IMR-90 (cell line): ENCODE results near the gene SEPTIN5. TPM values are rescaled to one million over a fixed set of nuclear protein-coding genes. Genes with fewer than 3 reads are reported as not detected.

Source experiments
- ATAC-seq: fragments of 200-7000 bp; cut with Tn5 transposase; 2 replicates; pipeline ENCODE4 v1.9.1; 2020; ENCODE audit warnings: low read depth, mild to moderate bottlenecking, moderate library complexity
- BruUV-seq: library from RNA; stranded (reverse); fragments of 400-500 nt; replicated peaks from 2 replicates; lab custom pipeline; 2021; lab: Mats Ljungman, UMichigan
- CTCF ChIA-PET: fragments of 300-600 bp; formaldehyde crosslinking; extraction: SDS; loops from one replicate; lab custom pipeline; 2021; ENCODE audit warnings: antibody characterized with exemption; lab: Yijun Ruan, JAX
- POLR2A ChIA-PET: fragments of 300-600 bp; sonication (Branson Sonifier 250); formaldehyde crosslinking; loops from one replicate; lab custom pipeline; 2022; ENCODE audit warnings: antibody characterized with exemption; ENCODE audit not compliant: unreplicated experiment; lab: Charles Lee
- DNase-seq: peaks from one replicate; pipeline ENCODE4 v3.0.0; 2013
- H2AFZ ChIP-seq: replicated peaks from 2 replicates; pipeline ENCODE3; 2013; ENCODE audit warnings: low read length, mild to moderate bottlenecking; ENCODE audit not compliant: poor library complexity
- H2AK5ac ChIP-seq: 2 replicates; pipeline ENCODE4 v1.6.1; 2013; ENCODE audit warnings: low read depth, low read length, inconsistent platforms
- H2AK9ac ChIP-seq: replicated peaks from 2 replicates; pipeline ENCODE3; 2013; ENCODE audit warnings: mild to moderate bottlenecking, low read depth, low read length, moderate library complexity; ENCODE audit not compliant: poor library complexity
- H2BK120ac ChIP-seq: 2 replicates; pipeline ENCODE4 v1.6.1; 2013; ENCODE audit warnings: low read depth, low read length, inconsistent platforms
- H2BK15ac ChIP-seq: 3 replicates; pipeline ENCODE4 v1.6.1; 2013; ENCODE audit warnings: low read depth, low read length, inconsistent platforms
- H2BK20ac ChIP-seq: 2 replicates; pipeline ENCODE4 v1.6.1; 2013; ENCODE audit warnings: low read depth, mild to moderate bottlenecking, inconsistent platforms, low read length, moderate library complexity
- H2BK5ac ChIP-seq: 2 replicates; pipeline ENCODE4 v1.6.1; 2013; ENCODE audit warnings: mild to moderate bottlenecking, low read depth, low read length, inconsistent platforms; ENCODE audit not compliant: poor library complexity, severe bottlenecking
- H3K14ac ChIP-seq: replicated peaks from 2 replicates; pipeline ENCODE4 v1.6.1; 2013; ENCODE audit warnings: low read depth, low read length, inconsistent platforms
- H3K18ac ChIP-seq: 2 replicates; pipeline ENCODE4 v1.6.1; 2013; ENCODE audit warnings: low read depth, low read length, control low read depth
- H3K23ac ChIP-seq: 2 replicates; pipeline ENCODE4 v1.6.1; 2013; ENCODE audit warnings: low read depth, low read length, inconsistent platforms
- H3K27ac ChIP-seq: 2 replicates; pipeline ENCODE4 v1.5.1; 2013; ENCODE audit warnings: mild to moderate bottlenecking, control low read depth, low read length; ENCODE audit not compliant: insufficient read depth
- H3K27me3 ChIP-seq: 2 replicates; pipeline ENCODE4 v1.6.1; 2013; ENCODE audit warnings: low read length; ENCODE audit not compliant: control insufficient read depth, insufficient read depth
- H3K36me3 ChIP-seq: 2 replicates; pipeline ENCODE4 v1.6.1; 2013; ENCODE audit warnings: low read length, mixed read lengths; ENCODE audit not compliant: control insufficient read depth, insufficient read depth
- H3K4ac ChIP-seq: 2 replicates; pipeline ENCODE4 v1.6.1; 2013; ENCODE audit warnings: low read depth, low read length, inconsistent platforms
- H3K4me1 ChIP-seq: 2 replicates; pipeline ENCODE4 v1.6.1; 2013; ENCODE audit warnings: low read length, mixed read lengths; ENCODE audit not compliant: control insufficient read depth, insufficient read depth
- H3K4me2 ChIP-seq: 2 replicates; pipeline ENCODE4 v1.6.1; 2013; ENCODE audit warnings: low read depth, mild to moderate bottlenecking, control low read depth, low read length, moderate library complexity
- H3K4me3 ChIP-seq: 2 replicates; pipeline ENCODE4 v1.5.1; 2013; ENCODE audit warnings: low read depth, mild to moderate bottlenecking, control low read depth, low read length, moderate library complexity; ENCODE audit not compliant: insufficient read depth
- H3K56ac ChIP-seq: 2 replicates; pipeline ENCODE4 v1.6.1; 2013; ENCODE audit warnings: low read length, inconsistent platforms; ENCODE audit not compliant: insufficient read depth; ENCODE audit errors: extremely low read depth
- H3K79me1 ChIP-seq, 2 experiments: 2 replicates each; pipeline ENCODE4 v1.6.1; 2013; ENCODE audit warnings: low read length in 2 of 2, inconsistent platforms in 1 of 2, low read depth in 1 of 2
- H3K9ac ChIP-seq: 2 replicates; pipeline ENCODE4 v1.6.1; 2013; ENCODE audit warnings: low read depth, low read length, control low read depth
- H3K9me1 ChIP-seq: 2 replicates; pipeline ENCODE4 v1.6.1; 2013; ENCODE audit warnings: low read length, inconsistent platforms; ENCODE audit not compliant: insufficient read depth
- H3K9me3 ChIP-seq: 2 replicates; pipeline ENCODE4 v1.6.1; 2013; ENCODE audit warnings: low read length; ENCODE audit not compliant: control insufficient read depth, insufficient read depth
- H4K20me1 ChIP-seq: 2 replicates; pipeline ENCODE4 v1.6.1; 2013; ENCODE audit warnings: low read length, inconsistent platforms; ENCODE audit not compliant: insufficient read depth
- H4K5ac ChIP-seq: 2 replicates; pipeline ENCODE4 v1.6.1; 2013; ENCODE audit warnings: mild to moderate bottlenecking, low read depth, low read length, control low read depth
- H4K8ac ChIP-seq, 2 experiments: 2 replicates each; pipeline ENCODE4 v1.6.1; 2013; ENCODE audit warnings: low read depth in 2 of 2, low read length in 2 of 2, control low read depth in 1 of 2, inconsistent platforms in 1 of 2
- H4K91ac ChIP-seq: 2 replicates; pipeline ENCODE4 v1.6.1; 2013; ENCODE audit warnings: low read depth, low read length, inconsistent platforms; ENCODE audit not compliant: insufficient read depth
- CTCF ChIP-seq: conservative IDR thresholded peaks from 2 replicates; pipeline ENCODE4 v1.5.1; 2012; ENCODE audit warnings: mild to moderate bottlenecking, low read depth, low read length, improper control_type of control experiment
- FOS ChIP-seq: fragments of 150-350 bp; IDR thresholded peaks from 2 replicates; pipeline ENCODE4 v1.6.1; 2016; ENCODE audit warnings: low read depth, low read length
- POLR2A ChIP-seq: IDR thresholded peaks from 2 replicates; pipeline ENCODE4 v1.6.1; 2012; ENCODE audit warnings: mild to moderate bottlenecking, low read depth, low read length
- WGBS, 2 experiments: methylation state at CpG; one replicate each; pipeline versions ENCODE4 v1.1.5 to v1.1.7; 2013; ENCODE audit warnings: missing lambda C conversion rate in 2 of 2; ENCODE audit not compliant: insufficient read length in 1 of 2; ENCODE audit errors: extremely low coverage in 2 of 2; 5-methylcytosine and 5-hydroxymethylcytosine counted together
- dilution Hi-C: fragments of 300-500 bp; cut with HindIII; formaldehyde crosslinking; loops from one replicate; pipeline ENCODE4 v1.14.3; 2018; ENCODE audit warnings: low sequenced_read_pairs; ENCODE audit not compliant: unreplicated experiment
- in situ Hi-C: fragments of 300-500 bp; cut with MboI; formaldehyde crosslinking; loops from 3 replicates; pipeline ENCODE4 v1.14.3; 2019; ENCODE audit warnings: low sequenced_read_pairs, inconsistent platforms, mixed read lengths
- intact Hi-C: fragments of 100-400 bp; cut with micrococcal nuclease; formaldehyde crosslinking; loops from 2 replicates; pipeline ENCODE4 v1.10.0; 2022
- polyA plus RNA-seq, 3 experiments: library from polyadenylated mRNA; depleted of rRNA; stranded (reverse); fragments of >200 nt; gene quantifications; 2 replicates each; pipeline ENCODE4 v1.2.3, GENCODE V29; 2012; ENCODE audit warnings: low replicate concordance in 1 of 3
- total RNA-seq: library from RNA; depleted of rRNA; stranded (reverse); fragments of >200 nt; gene quantifications from 2 replicates; pipeline ENCODE4 v1.2.3, GENCODE V29; 2012

The SEPTIN5 gene
- total and polyA plus RNA-seq, 2 of the 4 experiments (the other 2 are of a cell fraction): 16.8 to 20.7 TPM

GRCh38 chr22:19673660-19674059 lies 40.6 kb upstream of the SEPTIN5 start:
- Histone ChIP-seq H2BK120ac (no peak overlapping the region), H4K91ac (no peak overlapping the region), H3K27me3 (peaks cover 11% of the 10 kb centered on the region), H3K27ac (no peak overlapping the region), H2AK9ac (no peak overlapping the region), H3K56ac (no peak overlapping the region), H2AK5ac (no peak overlapping the region), H3K36me3 (no peaks in the 10 kb centered on the region), H3K14ac (no peak overlapping the region), H2AFZ (no peak overlapping the region), H4K20me1 (no peaks in the 10 kb centered on the region), H3K4me3 (no peak overlapping the region), H2BK15ac (no peak overlapping the region), H3K9me1 (no peaks in the 10 kb centered on the region), H3K79me1 (no peaks in the 10 kb centered on the region), H3K23ac (no peak overlapping the region), H2BK5ac (no peak overlapping the region), H3K9me3 (peaks cover 8% of the 10 kb centered on the region), H2BK20ac (no peak overlapping the region), H4K5ac (no peak overlapping the region), H3K9ac (no peak overlapping the region), H3K4me2 (no peak overlapping the region), H3K4me1 (no peaks in the 10 kb centered on the region), H3K18ac (no peak overlapping the region), H3K4ac (no peak overlapping the region), H4K8ac (no peak overlapping the region)
- ATAC-seq (no peak), DNase-seq (no peak)
- intact Hi-C loops (no loop called here), in situ Hi-C loops (no loop called here), dilution Hi-C loops (no loop called here)
- ChIA-PET CTCF (interaction anchor here (1.2 kb wide), 1 partner anchor 9 kb away, joined by 3 read pairs; no protein-coding TSS in a partner anchor), POLR2A (no interaction called here)
- BruUV-seq: no TSS peak
- WGBS, 2 experiments: 43% methylated on average over 1 of the region's 4 CpGs; no CpG with 5 or more reads in 1 of the 2 experiments
- TF ChIP-seq POLR2A (no peak), FOS (no peak), CTCF (no peak)
